OCI-LY3 (cell line): Measurements from ENCODE around the gene ALOX5.

Source experiments
- H2AFZ ChIP-seq: fragments of 200-600, 300-600 bp; shearing (Covaris generic); 2 replicates; pipeline ENCODE4 v1.6.0; 2014; ENCODE audit warnings: antibody characterized with exemption, low read depth, low read length
- H3K27ac ChIP-seq: fragments of 200-600, 300-600 bp; sonication (generic); 2 replicates; pipeline ENCODE4 v1.5.1; 2014; ENCODE audit warnings: mild to moderate bottlenecking, low read length, moderate library complexity, mixed read lengths
- H3K27me3 ChIP-seq: fragments of 200-600, 300-600 bp; sonication (generic); 2 replicates; pipeline ENCODE4 v1.6.1; 2014; ENCODE audit warnings: low read depth, low read length, mixed read lengths
- H3K36me3 ChIP-seq: fragments of 200-600, 300-600 bp; sonication (generic); replicated peaks from 2 replicates; pipeline ENCODE3; 2014; ENCODE audit warnings: low read depth, low read length, mixed read lengths
- H3K4me1 ChIP-seq: fragments of 300-600, 200-600 bp; sonication (generic); 2 replicates; pipeline ENCODE4 v1.6.1; 2014; ENCODE audit warnings: low read length, mixed read lengths
- H3K4me2 ChIP-seq: fragments of 200-600, 300-600 bp; sonication (generic); 2 replicates; pipeline ENCODE4 v1.6.1; 2014; ENCODE audit warnings: low read length, mixed read lengths
- H3K4me3 ChIP-seq: fragments of 300-600, 200-600 bp; sonication (generic); 2 replicates; pipeline ENCODE4 v1.5.1; 2014; ENCODE audit warnings: antibody characterized with exemption, mild to moderate bottlenecking, low read length, moderate library complexity
- H3K79me2 ChIP-seq: fragments of 300-600, 200-600 bp; shearing (Covaris generic); 2 replicates; pipeline ENCODE4 v1.6.1; 2014; ENCODE audit warnings: mild to moderate bottlenecking, low read length, mixed read lengths
- H3K9ac ChIP-seq: fragments of 300-600, 200-600 bp; shearing (Covaris generic); 2 replicates; pipeline ENCODE4 v1.6.0; 2014; ENCODE audit warnings: mild to moderate bottlenecking, low read length, moderate library complexity
- H3K9me3 ChIP-seq: fragments of 200-600, 300-600 bp; shearing (Covaris generic); 2 replicates; pipeline ENCODE4 v1.6.1; 2014; ENCODE audit warnings: low read length, mixed read lengths; ENCODE audit not compliant: insufficient read depth
- H4K20me1 ChIP-seq: fragments of 200-600, 300-600 bp; sonication (generic); 2 replicates; pipeline ENCODE4 v1.6.1; 2016; ENCODE audit warnings: low read length, mixed read lengths; ENCODE audit not compliant: insufficient read depth
- EZH2phosphoT487 ChIP-seq: fragments of 200-600 bp; shearing (Covaris generic); IDR thresholded peaks from 2 replicates; pipeline ENCODE4 v1.6.1; 2018; ENCODE audit warnings: antibody characterized with exemption, mixed run types, low read depth
- TF ChIP-seq, protein P1 (sequence below): fragments of 200-600, 300-600 bp; sonication (generic); IDR thresholded peaks from 2 replicates; pipeline ENCODE4 v1.5.1; 2014; ENCODE audit warnings: antibody characterized with exemption, low read length, low read depth

Gene ALOX5

DNA sequence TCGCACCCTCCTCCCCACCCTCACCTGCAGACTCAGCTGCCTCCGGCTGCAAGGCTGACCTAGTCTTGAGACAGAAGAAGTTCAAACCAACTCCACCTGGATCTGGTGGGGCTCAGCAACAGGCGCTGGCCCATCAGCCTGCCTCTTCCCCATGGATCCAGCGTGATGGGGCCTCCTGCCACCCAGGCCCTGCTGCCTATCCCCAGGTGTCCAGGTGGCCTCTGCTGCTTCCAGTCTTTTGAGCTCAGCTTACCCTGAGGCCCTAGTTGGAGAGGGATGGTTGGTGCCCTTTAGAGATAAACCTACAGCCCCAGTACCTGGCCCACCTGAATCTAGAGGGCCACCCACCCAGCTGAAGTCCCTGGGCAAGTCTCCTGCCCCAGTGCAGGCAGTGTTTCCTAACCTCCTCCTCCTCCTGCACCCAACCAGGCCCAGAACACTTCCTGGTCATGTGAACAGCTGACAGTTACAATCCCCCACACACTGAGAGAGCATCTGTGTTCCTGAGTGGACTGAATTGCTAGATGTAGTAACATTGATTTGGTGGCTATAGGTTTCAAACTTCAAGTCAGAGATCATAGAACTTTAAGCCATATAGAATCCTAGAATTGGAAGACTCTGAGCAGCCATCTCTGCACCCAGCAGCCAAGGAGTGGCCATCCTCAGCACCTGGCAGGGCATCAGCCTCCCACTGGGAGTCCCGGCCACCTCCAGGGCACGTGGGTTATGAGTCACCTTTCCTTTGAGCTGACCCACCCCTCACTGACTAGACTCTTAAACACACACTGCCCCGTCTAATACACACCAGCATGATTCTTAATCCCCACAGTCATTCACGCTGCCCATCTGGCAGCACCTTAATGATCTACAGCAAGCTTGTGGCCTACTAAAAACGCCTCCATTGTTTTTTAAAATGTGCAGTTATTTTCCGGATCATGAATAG lies 51.9 kb downstream of the ALOX5 start:
- peaks cover 6% of the 10 kb centered on the region for H3K4me1 ChIP-seq
- H2AFZ ChIP-seq, result no peak overlapping the region

DNA sequence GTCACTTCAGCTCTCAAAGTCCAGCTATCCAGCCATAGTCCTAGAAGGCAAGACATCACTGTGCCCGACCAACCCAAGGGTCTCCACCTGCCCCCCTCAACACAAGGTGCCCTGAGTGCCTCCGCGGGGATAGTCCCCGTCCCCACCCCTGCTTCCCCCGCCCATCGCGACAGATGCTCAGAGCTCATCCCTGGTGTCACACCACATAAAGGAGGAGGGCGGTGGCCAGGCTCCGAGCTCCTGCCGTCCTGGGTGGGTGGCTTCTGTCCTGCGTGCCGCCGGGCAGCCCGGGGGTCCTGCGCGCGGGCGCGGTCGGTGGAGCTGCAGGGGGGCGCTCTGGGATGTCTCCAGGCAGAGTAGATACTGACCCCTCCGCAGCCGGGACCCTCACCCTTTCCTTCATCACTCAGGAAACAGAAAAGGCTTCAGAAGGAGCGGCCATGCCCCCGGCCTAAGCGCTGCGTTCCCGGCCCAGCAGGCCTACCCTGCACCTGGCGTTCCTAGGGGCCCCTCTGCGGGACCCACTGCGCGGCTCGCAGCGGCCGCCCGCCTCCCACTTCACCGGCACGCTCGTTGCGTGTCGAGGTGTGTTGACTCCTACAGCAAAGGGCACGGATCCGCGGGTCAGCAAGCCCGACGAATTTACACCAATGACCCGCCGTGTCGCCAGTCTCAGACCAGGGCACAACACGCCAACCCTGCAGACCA lies 53.4 kb downstream of the ALOX5 start:
- Histone ChIP-seq H3K36me3 (no peaks in the 10 kb centered on the region), H3K4me3 (no peak overlapping the region), H3K4me1 (no peaks in the 10 kb centered on the region), H3K79me2 (no peaks in the 10 kb centered on the region), H2AFZ (no peak overlapping the region), H3K9ac (no peak overlapping the region), H3K4me2 (no peak overlapping the region), H3K9me3 (no peaks in the 10 kb centered on the region), H4K20me1 (no peaks in the 10 kb centered on the region), H3K27me3 (no peaks in the 10 kb centered on the region), H3K27ac (no peak overlapping the region)
- no peak for TF ChIP-seq EZH2phosphoT487
- TF ChIP-seq, protein P1, sequence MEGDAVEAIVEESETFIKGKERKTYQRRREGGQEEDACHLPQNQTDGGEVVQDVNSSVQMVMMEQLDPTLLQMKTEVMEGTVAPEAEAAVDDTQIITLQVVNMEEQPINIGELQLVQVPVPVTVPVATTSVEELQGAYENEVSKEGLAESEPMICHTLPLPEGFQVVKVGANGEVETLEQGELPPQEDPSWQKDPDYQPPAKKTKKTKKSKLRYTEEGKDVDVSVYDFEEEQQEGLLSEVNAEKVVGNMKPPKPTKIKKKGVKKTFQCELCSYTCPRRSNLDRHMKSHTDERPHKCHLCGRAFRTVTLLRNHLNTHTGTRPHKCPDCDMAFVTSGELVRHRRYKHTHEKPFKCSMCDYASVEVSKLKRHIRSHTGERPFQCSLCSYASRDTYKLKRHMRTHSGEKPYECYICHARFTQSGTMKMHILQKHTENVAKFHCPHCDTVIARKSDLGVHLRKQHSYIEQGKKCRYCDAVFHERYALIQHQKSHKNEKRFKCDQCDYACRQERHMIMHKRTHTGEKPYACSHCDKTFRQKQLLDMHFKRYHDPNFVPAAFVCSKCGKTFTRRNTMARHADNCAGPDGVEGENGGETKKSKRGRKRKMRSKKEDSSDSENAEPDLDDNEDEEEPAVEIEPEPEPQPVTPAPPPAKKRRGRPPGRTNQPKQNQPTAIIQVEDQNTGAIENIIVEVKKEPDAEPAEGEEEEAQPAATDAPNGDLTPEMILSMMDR, result no peak

More for the DNA sequence above, 51.9 kb downstream of the ALOX5 start:
- no peak overlapping the region for H3K27ac ChIP-seq
- no peaks in the 10 kb centered on the region for H3K36me3 ChIP-seq
- TF ChIP-seq EZH2phosphoT487, result no peak
- TF ChIP-seq, protein P1, result no peak
- no peaks in the 10 kb centered on the region for H4K20me1 ChIP-seq
- H3K4me2 ChIP-seq, result no peak overlapping the region
- no peak overlapping the region for H3K4me3 ChIP-seq
- no peaks in the 10 kb centered on the region for H3K27me3 ChIP-seq
- H3K79me2 ChIP-seq, result no peaks in the 10 kb centered on the region
- H3K9me3 ChIP-seq, result no peaks in the 10 kb centered on the region
- no peak overlapping the region for H3K9ac ChIP-seq

DNA sequence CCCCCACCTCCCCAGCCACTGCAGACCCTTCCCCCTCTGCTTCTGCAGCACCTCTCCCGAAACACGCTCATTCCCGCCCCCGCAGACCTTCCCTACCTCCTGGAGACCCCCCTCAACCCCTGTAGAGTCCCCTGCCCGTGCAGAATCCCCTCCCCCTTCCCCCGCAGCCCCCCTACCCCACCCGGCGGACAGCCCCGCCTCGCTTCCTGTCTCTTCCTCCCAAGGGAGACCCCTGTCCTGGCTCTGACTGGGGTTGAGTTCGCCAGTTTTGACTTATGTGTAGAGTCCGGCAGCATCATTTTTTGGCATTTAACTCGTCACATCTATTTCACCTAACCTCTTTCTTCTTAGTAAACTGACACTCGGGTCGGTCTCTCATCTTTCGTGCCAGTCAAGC lies 54.0 kb downstream of the ALOX5 start:
- Histone ChIP-seq H3K4me3 (no peak overlapping the region), H3K9me3 (no peaks in the 10 kb centered on the region), H3K36me3 (no peaks in the 10 kb centered on the region), H3K4me2 (no peak overlapping the region), H3K27ac (no peak overlapping the region), H3K9ac (no peak overlapping the region), H3K27me3 (no peaks in the 10 kb centered on the region), H3K4me1 (no peaks in the 10 kb centered on the region), H4K20me1 (no peaks in the 10 kb centered on the region), H2AFZ (no peak overlapping the region), H3K79me2 (no peaks in the 10 kb centered on the region)
- TF ChIP-seq, protein P1, result no peak
- no peak for TF ChIP-seq EZH2phosphoT487
